Stimulated activated CD8-positive, alpha-beta memory T cell treated with anti-CD3 and anti-CD28 coated beads, Interleukin-15, amount 100 ng/mL, for 48 hours (primary cell): Measurements from ENCODE around the gene PRCD.
"Not testable (repeated sequence)": the region's sequence is repeated elsewhere in the genome, so short reads cannot be mapped to it uniquely, and the experiment has no call there.

Experiments used
- DNase-seq, 2 donors: peaks; one replicate each; pipeline ENCODE4 v3.0.0-alpha.2; 2020; ENCODE audit warnings: low read depth in 2 of 2

Gene PRCD

GRCh38 chr17:76556765-76557367 is 17.0 kb downstream of the PRCD start:
- DNase-seq: no peak

GRCh38 chr17:76557368-76558197 is 17.7 kb downstream of the PRCD start:
- peak; percentile 90 for DNase-seq

- DNase-seq: no peak
Measured at GRCh38 chr17:76558198-76559095, 18.6 kb downstream of the PRCD start.

GRCh38 chr17:76559460-76559859 is 19.6 kb downstream of the PRCD start:
- DNase-seq: not testable (repeated sequence)

GRCh38 chr17:76560036-76560876 is 20.4 kb downstream of the PRCD start:
- no peak for DNase-seq

- DNase-seq: no peak
Measured at GRCh38 chr17:76560877-76561221, 21.0 kb downstream of the PRCD start.

GRCh38 chr17:76561332-76561731 is 21.5 kb downstream of the PRCD start:
- DNase-seq: no peak

GRCh38 chr17:76561799-76562268 is 22.0 kb downstream of the PRCD start:
- DNase-seq: no peak

GRCh38 chr17:76562734-76563148 is 22.9 kb downstream of the PRCD start:
- no peak for DNase-seq

- not testable (repeated sequence) for DNase-seq
Measured at GRCh38 chr17:76563359-76563758, 23.5 kb downstream of the PRCD start.

GRCh38 chr17:76564991-76565727 is 25.3 kb downstream of the PRCD start:
- not testable (repeated sequence) for DNase-seq

GRCh38 chr17:76565728-76566612 is 26.1 kb downstream of the PRCD start:
- no peak for DNase-seq

GRCh38 chr17:76566613-76566943 is 26.7 kb downstream of the PRCD start:
- DNase-seq: no peak

GRCh38 chr17:76566988-76567431 is 27.2 kb downstream of the PRCD start:
- no peak for DNase-seq

- no peak for DNase-seq
Measured at GRCh38 chr17:76567634-76568432, 28.0 kb downstream of the PRCD start.

GRCh38 chr17:76568811-76569221 is 29.0 kb downstream of the PRCD start:
- DNase-seq: no peak

- no peak for DNase-seq
Measured at GRCh38 chr17:76569607-76570279, 29.9 kb downstream of the PRCD start.

- DNase-seq: no peak
Measured at GRCh38 chr17:76570457-76570856, 30.6 kb downstream of the PRCD start.
